ENCODE data around the gene SEC22A.

- no peak for TF ChIP-seq POLR2AphosphoS5 (IDR thresholded peaks at IDR 0.05; ENCODE audit: low read depth, low read length)
- TF ChIP-seq REST (IDR thresholded peaks at IDR 0.05; ENCODE audit: insufficient read depth in 1 of 2, low read depth in 2 of 2, low read length in 2 of 2): no peak
- no peak for TF ChIP-seq TAF1 (IDR thresholded peaks at IDR 0.05; ENCODE audit: borderline replicate concordance, insufficient read depth, low read length)
- TF ChIP-seq FOXP2 (optimal IDR thresholded peaks at IDR 0.05; ENCODE audit: borderline replicate concordance, extremely low read depth, extremely low read length, insufficient read depth): no peak
These were observed 116.6 kb downstream of the SEC22A start for GRCh38 chr3:123318374-123318773.

All from PFSK-1 (cell line).